Activated CD8-positive, alpha-beta memory T cell treated with anti-CD3 and anti-CD28 coated beads, Interleukin-2, amount 50 U/mL, for 24 hours (primary cell): Measurements from ENCODE around the gene TEKT5.

Source experiments
- DNase-seq: peaks from one replicate; pipeline ENCODE4 v3.0.0-alpha.2; 2020; ENCODE audit errors: extremely low read depth

The TEKT5 gene

GRCh38 chr16:10579965-10580882 is 114.5 kb downstream of the TEKT5 start, which contains the start of gene EMP2:
TSS of gene EMP2 (minus strand) at chr16:10580598. CDS start at chr16:10547617, 32,981 bp downstream.
- no peak for DNase-seq

- DNase-seq = no peak
These were observed 115.2 kb downstream of the TEKT5 start for GRCh38 chr16:10579575-10579964.

- DNase-seq = no peak
These were observed 116.0 kb downstream of the TEKT5 start for GRCh38 chr16:10578474-10579316.
